Upper lobe of right lung (tissue), 1 donor: ENCODE measurements around the gene VILL. TPM values are rescaled to one million over a fixed set of nuclear protein-coding genes. Genes with fewer than 3 reads are reported as not detected.

ENCODE experiments used
- ATAC-seq: fragments of 200-7000 bp; cut with Tn5 transposase; one replicate; pipeline ENCODE4 v1.9.1; 2020; ENCODE audit warnings: mild to moderate bottlenecking, moderate library complexity
- DNase-seq: peaks from one replicate; pipeline ENCODE4 v3.0.0-alpha.2; 2020
- H3K27ac ChIP-seq: fragments of 200-600 bp; one replicate; pipeline ENCODE4 v1.8.0; 2022
- H3K27me3 ChIP-seq: fragments of 200-600 bp; one replicate; pipeline ENCODE4 v1.8.0; 2022; ENCODE audit warnings: mild to moderate bottlenecking
- H3K36me3 ChIP-seq: fragments of 200-600 bp; one replicate; pipeline ENCODE4 v1.8.0; 2022
- H3K4me1 ChIP-seq: fragments of 200-600 bp; one replicate; pipeline ENCODE4 v1.8.0; 2022
- H3K4me3 ChIP-seq: fragments of 200-600 bp; one replicate; pipeline ENCODE4 v1.8.0; 2022; ENCODE audit warnings: mild to moderate bottlenecking
- H3K9me3 ChIP-seq: fragments of 200-600 bp; one replicate; pipeline ENCODE4 v1.8.0; 2022
- CTCF ChIP-seq: fragments of 200-600 bp; IDR thresholded peaks from one replicate; pipeline ENCODE4 v1.8.0; 2022; ENCODE audit warnings: antibody characterized with exemption
- intact Hi-C: fragments of 100-400 bp; cut with DNase I; formaldehyde crosslinking; loops from one replicate; pipeline ENCODE4 v1.11.0; 2022
- total RNA-seq: library from RNA; stranded (reverse); fragmentation: NEBNext Ultra II Directional; extraction: Animal tissue kit (Norgen Biotek cat#: 25700); gene quantifications from one replicate; pipeline ENCODE4 v1.2.1, GENCODE V29; 2021
- donor health status: DM: no; HTN: yes; CAD: no; lungs with severe emphysema.

VILL gene
- total RNA-seq, 1 donor from 2014 or later, result 8.9 TPM

- intact Hi-C loops, result no loop called here
- H3K36me3 ChIP-seq, result no peaks in the 10 kb centered on the region
Observed at GRCh38 chr3:37944391-37944842, 46.2 kb upstream of the VILL start.

DNA sequence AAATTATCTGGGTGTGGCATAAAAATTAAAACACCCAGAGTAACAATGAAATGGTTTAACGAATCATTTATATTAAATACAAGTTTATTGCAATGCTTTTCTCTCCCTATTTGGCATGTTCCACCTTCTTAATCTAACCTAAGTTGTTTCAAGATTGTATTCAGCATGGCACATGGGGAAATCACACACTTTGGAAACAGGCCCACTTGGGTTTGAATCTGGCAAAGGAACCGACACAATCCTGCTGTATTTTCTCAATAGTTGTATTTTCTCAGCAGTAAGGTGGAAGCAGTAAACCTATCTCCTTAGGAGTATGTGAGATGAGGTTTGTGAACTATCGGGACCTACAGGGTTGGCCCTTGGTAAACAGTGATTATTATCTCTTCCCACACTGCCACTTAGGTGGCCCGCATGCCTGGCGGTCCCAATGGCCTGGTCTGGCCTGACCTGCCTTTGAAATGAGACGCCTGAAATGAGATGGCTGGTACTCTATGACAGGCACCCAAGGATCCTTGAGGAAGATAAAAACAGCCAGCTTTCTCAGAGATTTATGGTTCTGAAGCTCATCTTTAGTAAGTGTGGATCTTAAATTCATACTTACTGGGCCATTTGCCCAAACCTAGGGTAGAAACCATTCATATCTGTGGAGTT lies 45.3 kb upstream of the VILL start:
- ATAC-seq, result no peak
- Histone ChIP-seq H3K36me3 (no peaks in the 10 kb centered on the region), H3K27me3 (no peaks in the 10 kb centered on the region), H3K4me3 (no peak overlapping the region), H3K9me3 (no peaks in the 10 kb centered on the region), H3K27ac (peak overlapping the region; percentile 70), H3K4me1 (peaks cover 33% of the 10 kb centered on the region)
- DNase-seq, result no peak
- intact Hi-C loops, result no loop called here
- no peak for TF ChIP-seq CTCF

More at GRCh38 chr3:37944391-37944842, 46.2 kb upstream of the VILL start:
- Histone ChIP-seq H3K27me3 (no peaks in the 10 kb centered on the region), H3K27ac (peak overlapping the region; percentile 70), H3K4me1 (peaks cover 33% of the 10 kb centered on the region), H3K4me3 (no peak overlapping the region), H3K9me3 (no peaks in the 10 kb centered on the region)
- ATAC-seq (peak; percentile 55), DNase-seq (no peak)
- no peak for TF ChIP-seq CTCF

GRCh38 chr3:37945807-37946530 lies 44.6 kb upstream of the VILL start:
- intact Hi-C loops, result no loop called here
- H3K4me1 ChIP-seq, result peaks cover 33% of the 10 kb centered on the region

GRCh38 chr3:37946531-37946889 lies 44.1 kb upstream of the VILL start:
- Histone ChIP-seq H3K27me3 (no peaks in the 10 kb centered on the region), H3K27ac (peak overlapping the region; percentile 70), H3K4me1 (peaks cover 33% of the 10 kb centered on the region), H3K36me3 (no peaks in the 10 kb centered on the region), H3K4me3 (no peak overlapping the region), H3K9me3 (no peaks in the 10 kb centered on the region)
- no peak for ATAC-seq
- DNase-seq, result no peak
- intact Hi-C loops, result no loop called here
- TF ChIP-seq CTCF, result no peak

More at GRCh38 chr3:37945807-37946530, 44.6 kb upstream of the VILL start:
- no peaks in the 10 kb centered on the region for H3K36me3 ChIP-seq
- TF ChIP-seq CTCF, result no peak
- H3K4me3 ChIP-seq, result no peak overlapping the region
- peak overlapping the region; percentile 70 for H3K27ac ChIP-seq
- no peaks in the 10 kb centered on the region for H3K9me3 ChIP-seq
- no peak for DNase-seq
- H3K27me3 ChIP-seq, result no peaks in the 10 kb centered on the region
- peak; percentile 68 for ATAC-seq

DNA sequence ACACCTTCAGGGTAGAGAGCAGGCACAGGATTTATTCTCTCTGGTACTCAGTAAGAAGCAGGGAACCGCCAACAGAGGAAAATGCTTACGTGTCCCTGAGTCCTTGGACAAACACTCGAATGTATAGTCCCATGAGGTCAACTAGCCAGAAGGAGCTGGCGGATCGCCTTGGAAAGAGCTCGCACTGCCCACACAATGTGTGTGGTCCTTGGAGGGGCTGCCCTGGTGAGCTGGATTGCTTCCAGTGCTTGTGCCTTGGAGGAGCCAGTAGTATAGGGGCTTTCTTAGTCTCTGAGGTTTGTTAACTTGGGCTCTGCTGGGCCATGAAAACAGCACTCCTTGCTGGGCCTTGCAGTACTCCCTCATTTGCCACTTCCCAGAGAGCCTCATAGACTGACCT lies 40.7 kb upstream of the VILL start:
- no peak overlapping the region for H3K27ac ChIP-seq
- peak; percentile 44 for ATAC-seq
- intact Hi-C loops, result no loop called here
- H3K9me3 ChIP-seq, result no peaks in the 10 kb centered on the region
- H3K4me3 ChIP-seq, result no peak overlapping the region
- H3K27me3 ChIP-seq, result no peaks in the 10 kb centered on the region
- H3K4me1 ChIP-seq, result peaks cover 29% of the 10 kb centered on the region
- no peak for DNase-seq
- no peaks in the 10 kb centered on the region for H3K36me3 ChIP-seq
- TF ChIP-seq CTCF, result no peak
